Right forelimb (tissue), 1 donor: Measurements from ENCODE around the gene CNTFR.

ENCODE experiments used
- DNase-seq: peaks from one replicate; pipeline ENCODE4 v3.0.0-alpha.2; 2018

The CNTFR gene

GRCh38 chr9:34502891-34503290 lies 86.6 kb downstream of the CNTFR start:
- DNase-seq: no peak

GRCh38 chr9:34502471-34502870 lies 87.1 kb downstream of the CNTFR start:
- DNase-seq: no peak

- peak; percentile 83 for DNase-seq
Observed at GRCh38 chr9:34501889-34502425, 87.6 kb downstream of the CNTFR start.
